ENCODE data around the gene GK. TPM values are rescaled to one million over a fixed set of nuclear protein-coding genes. Genes with fewer than 3 reads are reported as not detected.
A peak's percentile ranks its signal among the peaks of the same experiment; 100 is the strongest.

GK gene
- total and polyA plus RNA-seq, 9 of the 15 experiments (the other 6 are each of a cell fraction or from before 2014, with no cell fraction given), result 8.0 to 15.7 (median 12.4) TPM

GRCh38 chrX:30649859-30650258, 3.4 kb upstream of the GK start:
- Histone ChIP-seq H3K4me2 (ENCODE audit: insufficient read depth, low read length) (no peak overlapping the region), H3K4me3 (no peak overlapping the region), H4K20me1 (replicated peaks; ENCODE audit: control insufficient read depth, insufficient read depth, low read length) (no peaks in the 10 kb centered on the region), H3K9ac (ENCODE audit: insufficient read depth in 1 of 2, low read depth in 2 of 2, low read length in 2 of 2) (no peak overlapping the region), H3K79me2 (ENCODE audit: control insufficient read depth, insufficient read depth, low read length) (peaks cover 8% of the 10 kb centered on the region), H2AFZ (ENCODE audit: low read depth, low read length) (no peak overlapping the region), H3K36me3 (ENCODE audit: control insufficient read depth, insufficient read depth, low read length) (no peaks in the 10 kb centered on the region), H3K4me1 (replicated peaks in 1 of 2; ENCODE audit: control insufficient read depth in 2 of 2, insufficient read depth in 2 of 2, low read length in 2 of 2) (peaks cover 9 to 17% of the 10 kb centered on the region in 2 experiments; a peak in 4 of 5 replicates), H3K27ac (ENCODE audit: extremely low read depth, low read depth, low read length) (no peak overlapping the region), H3K9me3 (replicated peaks; ENCODE audit: control insufficient read depth, insufficient read depth, low read depth, low read length) (no peaks in the 10 kb centered on the region), H3K9me1 (ENCODE audit: control insufficient read depth, insufficient read depth, low read length) (no peaks in the 10 kb centered on the region), H3K27me3 (ENCODE audit: control insufficient read depth in 2 of 2, insufficient read depth in 2 of 2, low read length in 2 of 2) (no peaks in the 10 kb centered on the region)
- ATAC-seq (no peak), DNase-seq (ENCODE audit: extremely low read depth in 1 of 4, low spot score in 3 of 4) (no peak), FAIRE-seq (no peak)
- BruUV-seq (replicated peaks), result no TSS peak
- WGBS (ENCODE audit: insufficient coverage, low coverage, missing lambda C conversion rate), result 36% methylated on average over 2 of the region's 2 CpGs
- intact Hi-C loops (cut with micrococcal nuclease) (loop anchor here (10.0 kb wide), 1 partner anchor 235 kb away; the partner anchor contains the start of gene TAB3), in situ Hi-C loops (cut with MboI) (no loop called here)
- TF ChIP-seq CTBP1 (IDR thresholded peaks at IDR 0.05; ENCODE audit: borderline replicate concordance), result 0 out of 2 replicates have a peak, but pooled peaks have one; percentile 13
- no peak for TF ChIP-seq ZBTB26 (CRISPR knock-in tag; IDR thresholded peaks at IDR 0.05)
- no peak for TF ChIP-seq ZNF717 (CRISPR knock-in tag; IDR thresholded peaks at IDR 0.05)
- no peak for TF ChIP-seq ZNF277 (CRISPR knock-in tag; IDR thresholded peaks at IDR 0.05; ENCODE audit: borderline replicate concordance)
- no peak for TF ChIP-seq CEBPG (CRISPR knock-in tag; IDR thresholded peaks at IDR 0.05)
- 0 out of 4 replicates have a peak, but pooled peaks of 1 of the 2 experiments have one; percentile 27 for TF ChIP-seq CEBPG (tag; conservative IDR thresholded peaks at IDR 0.05 in 1 of 2, IDR thresholded peaks at IDR 0.05 in 1 of 2)
- POLR2A ChIA-PET, result interaction anchor here (1.0 kb wide), 1 partner anchor 56 kb away, joined by 4 read pairs; no protein-coding TSS in a partner anchor
- CTCF ChIA-PET (ENCODE audit: low intra/inter-chr PET ratio), result no interaction called here

Data from K562 (cell line).